ENCODE results near the gene AGK.

DNA sequence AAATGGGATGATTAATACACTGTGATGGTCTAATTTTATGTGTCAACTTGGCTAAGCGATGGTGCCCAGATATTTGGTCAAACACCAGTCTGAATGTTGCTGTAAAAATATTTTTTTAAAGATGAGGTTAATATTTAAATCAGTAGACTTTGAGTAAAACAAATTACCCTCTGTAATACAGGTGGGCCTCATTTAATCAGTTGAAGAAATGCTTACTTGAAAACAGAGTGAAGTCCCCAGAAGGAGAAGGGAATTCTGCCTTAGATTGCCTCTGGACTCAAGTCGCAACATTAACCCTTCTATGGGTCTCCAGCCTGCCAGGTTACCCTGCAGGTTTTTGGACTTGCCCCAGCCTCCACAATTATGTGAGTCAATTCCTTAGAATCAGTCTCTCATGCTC lies 49.8 kb upstream of the AGK start:
- TF ChIP-seq, protein P1, sequence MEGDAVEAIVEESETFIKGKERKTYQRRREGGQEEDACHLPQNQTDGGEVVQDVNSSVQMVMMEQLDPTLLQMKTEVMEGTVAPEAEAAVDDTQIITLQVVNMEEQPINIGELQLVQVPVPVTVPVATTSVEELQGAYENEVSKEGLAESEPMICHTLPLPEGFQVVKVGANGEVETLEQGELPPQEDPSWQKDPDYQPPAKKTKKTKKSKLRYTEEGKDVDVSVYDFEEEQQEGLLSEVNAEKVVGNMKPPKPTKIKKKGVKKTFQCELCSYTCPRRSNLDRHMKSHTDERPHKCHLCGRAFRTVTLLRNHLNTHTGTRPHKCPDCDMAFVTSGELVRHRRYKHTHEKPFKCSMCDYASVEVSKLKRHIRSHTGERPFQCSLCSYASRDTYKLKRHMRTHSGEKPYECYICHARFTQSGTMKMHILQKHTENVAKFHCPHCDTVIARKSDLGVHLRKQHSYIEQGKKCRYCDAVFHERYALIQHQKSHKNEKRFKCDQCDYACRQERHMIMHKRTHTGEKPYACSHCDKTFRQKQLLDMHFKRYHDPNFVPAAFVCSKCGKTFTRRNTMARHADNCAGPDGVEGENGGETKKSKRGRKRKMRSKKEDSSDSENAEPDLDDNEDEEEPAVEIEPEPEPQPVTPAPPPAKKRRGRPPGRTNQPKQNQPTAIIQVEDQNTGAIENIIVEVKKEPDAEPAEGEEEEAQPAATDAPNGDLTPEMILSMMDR (IDR thresholded peaks at IDR 0.05), result no peak
- no peak for TF ChIP-seq POLR2AphosphoS5 (IDR thresholded peaks at IDR 0.05)

Measured in breast epithelium (tissue), 3 donors.